ENCODE results near the gene TESK2. TPM values are rescaled to one million over a fixed set of nuclear protein-coding genes. Genes with fewer than 3 reads are reported as not detected.

TESK2 gene
- total and polyA plus RNA-seq, 2 donors from 2014 or later: 1.6 to 2.7 TPM

DNA sequence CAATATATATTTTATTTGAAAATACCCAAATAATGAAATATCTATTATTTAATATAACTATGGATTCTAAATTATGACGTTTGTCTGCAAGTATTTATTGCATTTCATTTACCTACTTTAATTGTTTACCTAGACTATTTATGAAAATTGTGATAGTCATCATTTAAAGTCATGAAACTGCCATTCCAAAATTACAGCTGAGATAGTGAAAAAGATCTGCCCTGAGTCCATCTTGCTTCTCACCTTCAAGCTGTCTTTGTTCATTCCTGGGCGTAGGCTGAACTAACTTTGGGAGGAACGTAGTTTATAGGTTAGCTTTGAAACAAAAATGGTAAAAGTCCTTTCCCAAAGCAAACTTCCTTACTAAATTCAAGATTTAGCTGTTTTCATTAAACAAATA lies 176.7 kb downstream of the TESK2 start:
- TF ChIP-seq, protein P1, sequence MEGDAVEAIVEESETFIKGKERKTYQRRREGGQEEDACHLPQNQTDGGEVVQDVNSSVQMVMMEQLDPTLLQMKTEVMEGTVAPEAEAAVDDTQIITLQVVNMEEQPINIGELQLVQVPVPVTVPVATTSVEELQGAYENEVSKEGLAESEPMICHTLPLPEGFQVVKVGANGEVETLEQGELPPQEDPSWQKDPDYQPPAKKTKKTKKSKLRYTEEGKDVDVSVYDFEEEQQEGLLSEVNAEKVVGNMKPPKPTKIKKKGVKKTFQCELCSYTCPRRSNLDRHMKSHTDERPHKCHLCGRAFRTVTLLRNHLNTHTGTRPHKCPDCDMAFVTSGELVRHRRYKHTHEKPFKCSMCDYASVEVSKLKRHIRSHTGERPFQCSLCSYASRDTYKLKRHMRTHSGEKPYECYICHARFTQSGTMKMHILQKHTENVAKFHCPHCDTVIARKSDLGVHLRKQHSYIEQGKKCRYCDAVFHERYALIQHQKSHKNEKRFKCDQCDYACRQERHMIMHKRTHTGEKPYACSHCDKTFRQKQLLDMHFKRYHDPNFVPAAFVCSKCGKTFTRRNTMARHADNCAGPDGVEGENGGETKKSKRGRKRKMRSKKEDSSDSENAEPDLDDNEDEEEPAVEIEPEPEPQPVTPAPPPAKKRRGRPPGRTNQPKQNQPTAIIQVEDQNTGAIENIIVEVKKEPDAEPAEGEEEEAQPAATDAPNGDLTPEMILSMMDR (IDR thresholded peaks at IDR 0.05; ENCODE audit: borderline replicate concordance, extremely low read depth, insufficient read depth): no peak
- no peak overlapping the region for H3K9ac ChIP-seq (ENCODE audit: low read length in 3 of 3)
- no peaks in the 10 kb centered on the region for H3K27me3 ChIP-seq (ENCODE audit: control insufficient read depth, insufficient read depth, low read length)
- DNase-seq (no peak), FAIRE-seq (no peak)
- no peak overlapping the region for H3K4me3 ChIP-seq (ENCODE audit: low read length in 3 of 3)
- intact Hi-C loops (cut with DNase I): no loop called here
- H3K27ac ChIP-seq (ENCODE audit: low read depth in 2 of 2, low read length in 2 of 2): no peak overlapping the region
- no peaks in the 10 kb centered on the region for H3K36me3 ChIP-seq (ENCODE audit: control insufficient read depth in 2 of 3, insufficient read depth in 3 of 3, low read length in 3 of 3)
- no peaks in the 10 kb centered on the region for H3K9me3 ChIP-seq (ENCODE audit: control insufficient read depth in 2 of 3, insufficient read depth in 1 of 3, low read length in 3 of 3)
- H3K4me1 ChIP-seq (ENCODE audit: control insufficient read depth in 2 of 3, insufficient read depth in 2 of 3, low read depth in 1 of 3, low read length in 3 of 3): no peaks in the 10 kb centered on the region

- Histone ChIP-seq H3K9ac (ENCODE audit: low read length in 3 of 3) (no peak overlapping the region), H3K4me1 (ENCODE audit: control insufficient read depth in 2 of 3, insufficient read depth in 2 of 3, low read depth in 1 of 3, low read length in 3 of 3) (peaks cover 0 to 10% (median 0%) of the 10 kb centered on the region in 3 donors), H3K27me3 (ENCODE audit: control insufficient read depth, insufficient read depth, low read length) (no peaks in the 10 kb centered on the region), H3K9me3 (ENCODE audit: control insufficient read depth in 2 of 3, insufficient read depth in 1 of 3, low read length in 3 of 3) (no peaks in the 10 kb centered on the region), H3K4me3 (ENCODE audit: low read length in 3 of 3) (no peak overlapping the region), H3K27ac (ENCODE audit: low read depth in 2 of 2, low read length in 2 of 2) (no peak overlapping the region), H3K36me3 (ENCODE audit: control insufficient read depth in 2 of 3, insufficient read depth in 3 of 3, low read length in 3 of 3) (no peaks in the 10 kb centered on the region)
- no peak for DNase-seq
- TF ChIP-seq, protein P1 (IDR thresholded peaks at IDR 0.05; ENCODE audit: borderline replicate concordance, extremely low read depth, insufficient read depth): no peak
- intact Hi-C loops (cut with DNase I): no loop called here
- FAIRE-seq: no peak
These were observed 184.1 kb downstream of the TESK2 start for GRCh38 chr1:45306905-45307304.

- TF ChIP-seq, protein P1 (IDR thresholded peaks at IDR 0.05; ENCODE audit: borderline replicate concordance, extremely low read depth, insufficient read depth): no peak
- H3K9ac ChIP-seq (ENCODE audit: low read length in 3 of 3): no peak overlapping the region
These were observed 184.6 kb downstream of the TESK2 start for GRCh38 chr1:45306319-45306718.

DNA sequence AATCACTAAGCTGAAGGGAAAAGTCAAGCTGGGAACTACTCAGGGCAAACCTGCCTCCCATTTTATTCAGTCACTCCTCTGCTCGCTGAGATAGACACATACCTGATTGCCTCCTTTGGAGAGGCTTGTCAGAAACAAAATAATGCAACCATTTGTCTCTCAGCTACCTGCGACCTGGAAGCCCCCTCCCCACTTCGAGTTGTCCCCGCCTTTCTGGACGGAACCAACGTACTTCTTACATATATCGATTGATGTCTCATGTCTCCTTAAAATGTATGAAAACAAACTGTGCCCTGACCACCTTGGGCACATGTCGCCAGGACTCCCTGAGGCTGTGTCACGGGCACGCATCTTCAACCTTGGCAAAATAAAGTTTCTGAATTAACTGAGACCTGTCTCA lies 185.7 kb downstream of the TESK2 start:
- DNase-seq (no peak), FAIRE-seq (no peak)
- Histone ChIP-seq H3K4me1 (ENCODE audit: control insufficient read depth in 2 of 3, insufficient read depth in 2 of 3, low read depth in 1 of 3, low read length in 3 of 3) (peaks cover 0 to 10% (median 0%) of the 10 kb centered on the region in 3 donors), H3K4me3 (ENCODE audit: low read length in 3 of 3) (no peak overlapping the region), H3K9me3 (ENCODE audit: control insufficient read depth in 2 of 3, insufficient read depth in 1 of 3, low read length in 3 of 3) (no peaks in the 10 kb centered on the region), H3K36me3 (ENCODE audit: control insufficient read depth in 2 of 3, insufficient read depth in 3 of 3, low read length in 3 of 3) (no peaks in the 10 kb centered on the region), H3K9ac (ENCODE audit: low read length in 3 of 3) (no peak overlapping the region), H3K27me3 (ENCODE audit: control insufficient read depth, insufficient read depth, low read length) (no peaks in the 10 kb centered on the region), H3K27ac (ENCODE audit: low read depth in 2 of 2, low read length in 2 of 2) (no peak overlapping the region)
- intact Hi-C loops (cut with DNase I): no loop called here
- TF ChIP-seq, protein P1 (IDR thresholded peaks at IDR 0.05; ENCODE audit: borderline replicate concordance, extremely low read depth, insufficient read depth): no peak

More at GRCh38 chr1:45306319-45306718, 184.6 kb downstream of the TESK2 start:
- Histone ChIP-seq H3K9me3 (ENCODE audit: control insufficient read depth in 2 of 3, insufficient read depth in 1 of 3, low read length in 3 of 3) (no peaks in the 10 kb centered on the region), H3K4me1 (ENCODE audit: control insufficient read depth in 2 of 3, insufficient read depth in 2 of 3, low read depth in 1 of 3, low read length in 3 of 3) (peaks cover 0 to 10% (median 0%) of the 10 kb centered on the region in 3 donors), H3K4me3 (ENCODE audit: low read length in 3 of 3) (no peak overlapping the region), H3K36me3 (ENCODE audit: control insufficient read depth in 2 of 3, insufficient read depth in 3 of 3, low read length in 3 of 3) (no peaks in the 10 kb centered on the region), H3K27me3 (ENCODE audit: control insufficient read depth, insufficient read depth, low read length) (no peaks in the 10 kb centered on the region), H3K27ac (ENCODE audit: low read depth in 2 of 2, low read length in 2 of 2) (no peak overlapping the region)
- intact Hi-C loops (cut with DNase I): no loop called here
- DNase-seq (no peak), FAIRE-seq (no peak)
